CD4-positive, alpha-beta T cell treated with Interleukin-4 for 1 hour (primary cell): ENCODE measurements around the gene LMAN2L.
A peak's percentile ranks its signal among the peaks of the same experiment; 100 is the strongest.
"Not testable (repeated sequence)": the region's sequence is repeated elsewhere in the genome, so short reads cannot be mapped to it uniquely, and the experiment has no call there.

Experiments used
- DNase-seq, 2 donors: peaks; one replicate each; pipeline ENCODE4 v3.0.0-alpha.2; 2020 to 2022

LMAN2L gene

DNA sequence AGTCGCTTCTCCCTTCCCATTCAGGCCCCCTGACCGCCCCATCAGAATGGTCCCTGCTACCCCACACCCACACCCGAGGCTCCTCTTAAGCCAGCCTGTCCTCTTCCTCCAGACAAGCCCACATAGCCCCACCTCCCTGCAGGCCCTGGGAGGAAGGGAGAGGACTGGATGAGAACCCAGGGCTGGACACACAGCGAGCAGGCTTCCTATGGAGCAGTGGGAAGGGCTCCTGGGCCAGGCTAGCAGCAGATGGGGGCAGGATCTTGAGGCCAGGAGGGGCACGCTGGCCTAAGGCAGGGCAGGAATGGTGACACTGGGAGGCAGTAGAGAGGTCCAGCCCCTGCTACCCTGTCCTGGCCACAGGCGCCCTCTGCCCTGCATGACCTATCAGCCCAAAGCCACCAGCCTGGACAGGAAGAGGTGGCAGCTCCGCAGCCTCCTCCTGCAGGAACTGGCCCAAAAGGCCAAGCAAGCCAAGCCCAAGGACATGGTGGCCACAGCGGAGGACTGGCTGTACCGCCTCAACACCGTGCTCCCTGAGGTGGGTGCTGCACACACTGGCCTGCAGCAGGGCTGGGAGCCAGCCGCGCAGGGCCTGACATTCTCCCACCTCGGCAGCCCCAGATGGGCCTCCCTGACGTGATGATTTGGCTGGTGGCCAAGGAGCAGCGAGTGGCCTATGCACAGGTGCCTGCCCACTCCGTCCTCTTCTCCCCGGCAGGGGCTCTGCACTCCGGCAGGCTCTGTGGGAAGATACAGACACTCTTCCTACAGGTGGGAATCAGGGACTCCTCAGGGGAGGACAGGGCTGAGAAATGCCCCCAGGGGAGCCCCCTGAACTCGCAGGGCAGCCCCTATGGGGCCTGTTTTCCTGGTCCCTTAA is 54.0 kb downstream of the LMAN2L start:
- DNase-seq = no peak

DNA sequence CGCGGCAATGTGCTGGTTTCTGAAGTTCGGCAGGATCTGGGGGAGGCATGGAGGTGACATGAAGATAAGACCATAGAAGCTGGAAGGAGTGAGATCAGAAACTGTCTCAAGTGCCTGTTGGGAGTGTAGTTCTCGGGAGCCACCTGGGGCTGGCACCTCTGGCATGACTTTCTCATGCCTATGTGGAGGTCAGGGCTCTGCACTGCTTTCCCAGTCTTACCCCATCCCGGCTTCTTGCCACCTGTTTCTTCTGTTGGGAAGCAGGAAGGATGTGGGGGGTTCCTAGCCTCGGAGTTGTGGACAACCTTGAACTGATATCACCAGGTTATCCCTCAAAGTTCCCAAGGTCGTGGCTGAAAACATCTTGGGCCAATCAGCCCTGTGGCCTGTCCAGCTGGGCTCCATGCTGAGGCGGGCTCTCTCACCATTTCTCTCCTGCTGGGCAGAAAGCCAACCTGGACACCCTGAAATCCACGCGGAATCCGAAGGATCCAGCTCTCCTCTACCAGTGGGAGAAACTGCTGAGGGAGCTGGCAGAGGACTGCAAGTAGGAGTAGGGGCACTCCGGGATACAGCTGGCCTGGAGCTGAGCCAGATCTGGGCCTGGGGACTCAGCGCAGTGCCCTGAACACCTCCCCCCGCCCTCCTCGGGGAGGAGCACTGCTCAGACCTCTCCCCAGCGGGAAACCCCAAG is 54.8 kb downstream of the LMAN2L start:
- no peak for DNase-seq

DNA sequence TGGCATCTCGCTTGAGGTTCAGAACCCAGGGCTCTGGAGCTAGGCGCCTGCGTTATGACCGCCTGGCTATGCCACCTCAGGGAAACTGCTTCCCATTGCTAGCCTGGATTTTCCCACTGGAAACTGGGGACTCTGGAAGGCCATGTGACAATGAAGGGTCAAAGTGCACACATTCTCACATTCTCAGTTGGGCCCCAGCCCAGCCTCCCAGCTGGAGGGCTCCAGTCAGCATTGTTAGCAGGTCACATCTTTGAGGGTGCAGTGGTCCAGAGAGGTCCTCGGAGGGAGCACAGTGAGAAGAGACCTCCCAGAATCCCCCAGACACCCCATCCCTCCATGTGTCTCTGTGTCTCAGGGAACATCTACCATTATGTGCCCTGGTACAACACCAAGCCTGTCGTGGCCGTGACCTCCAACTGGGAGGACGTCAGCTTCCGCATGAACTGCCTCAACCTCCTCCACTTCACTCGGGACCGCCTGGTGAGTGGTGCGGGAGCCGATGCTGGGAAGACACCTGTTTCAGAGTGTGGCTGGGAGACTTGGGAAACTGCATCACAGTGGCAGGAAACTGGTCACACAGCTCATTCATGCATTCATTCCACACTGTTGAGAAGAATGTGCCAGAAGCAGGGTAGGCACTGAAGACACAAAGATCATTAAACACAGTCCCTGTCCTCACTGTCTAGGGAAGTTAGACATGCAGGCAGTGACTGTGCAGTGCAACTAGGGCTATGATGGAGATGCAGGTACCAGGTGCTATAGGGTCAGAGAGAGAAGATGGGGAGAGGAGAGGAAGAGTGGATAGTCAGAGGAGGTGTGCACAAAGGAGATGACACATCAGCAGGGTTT is 55.7 kb downstream of the LMAN2L start:
- DNase-seq = no peak

DNA sequence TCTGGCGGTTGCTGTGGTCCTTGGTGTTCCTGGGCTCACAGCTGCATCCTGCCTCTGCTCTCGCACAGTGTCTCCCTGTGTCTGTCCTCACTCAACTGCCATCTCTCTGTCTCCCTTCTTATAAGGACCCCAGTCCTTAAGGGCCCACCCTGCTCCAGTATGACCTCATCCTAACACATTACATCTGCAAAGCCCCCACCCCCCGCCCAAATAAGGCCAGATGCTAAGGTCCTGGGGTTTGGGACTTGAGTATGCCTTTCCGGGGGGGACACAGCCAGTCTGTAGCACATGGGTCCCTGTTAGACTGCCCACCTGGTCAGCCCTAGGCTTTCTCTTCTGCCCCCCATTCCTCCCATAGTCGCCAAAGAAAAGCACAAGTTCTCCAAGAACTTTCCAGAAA is 56.6 kb downstream of the LMAN2L start:
- DNase-seq = no peak

DNA sequence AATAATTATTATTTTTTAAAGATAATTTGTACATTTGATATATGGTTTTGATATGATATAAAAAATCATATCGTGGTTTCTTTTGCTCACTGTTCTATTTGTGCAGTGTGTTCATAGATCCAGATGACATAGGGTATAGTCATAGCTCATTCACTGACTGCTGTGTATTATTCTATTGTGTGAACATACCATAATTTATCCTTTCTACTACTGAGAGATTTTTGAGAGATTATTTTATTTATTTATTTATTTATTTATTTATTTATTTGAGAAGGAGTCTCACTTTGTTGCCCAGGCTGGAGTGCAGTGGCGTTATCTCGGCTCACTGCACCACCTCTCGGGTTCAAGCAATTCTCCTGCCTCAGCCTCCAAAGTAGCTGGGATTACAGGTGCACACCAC is 58.3 kb downstream of the LMAN2L start:
- no peak for DNase-seq

DNA sequence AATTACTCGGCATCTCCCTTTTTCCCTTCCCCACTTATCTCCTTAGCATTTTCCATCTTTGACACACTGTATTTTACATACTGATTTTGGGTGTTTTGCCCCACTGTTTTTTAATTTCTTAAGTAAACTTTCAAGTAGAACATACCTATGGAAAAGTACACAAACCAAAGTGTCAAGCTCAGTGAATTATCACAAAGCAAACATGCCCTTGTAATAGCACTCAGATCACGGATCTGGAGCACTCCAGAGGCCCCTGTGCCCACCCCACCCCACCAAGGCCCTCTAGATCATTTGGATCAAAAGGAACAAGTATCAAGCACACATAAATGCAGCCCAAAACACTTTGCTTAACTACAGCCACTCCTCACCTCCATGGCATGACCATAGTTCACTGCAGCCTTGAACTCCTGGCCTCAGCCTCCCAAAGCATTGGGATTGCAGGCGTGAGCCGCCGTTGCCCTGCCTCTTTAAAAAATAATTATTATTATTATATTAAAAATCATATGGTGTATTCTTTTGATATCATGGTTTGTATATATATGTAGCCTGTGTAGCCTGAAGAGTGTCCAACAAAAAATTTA is 59.2 kb downstream of the LMAN2L start:
- DNase-seq = no peak

DNA sequence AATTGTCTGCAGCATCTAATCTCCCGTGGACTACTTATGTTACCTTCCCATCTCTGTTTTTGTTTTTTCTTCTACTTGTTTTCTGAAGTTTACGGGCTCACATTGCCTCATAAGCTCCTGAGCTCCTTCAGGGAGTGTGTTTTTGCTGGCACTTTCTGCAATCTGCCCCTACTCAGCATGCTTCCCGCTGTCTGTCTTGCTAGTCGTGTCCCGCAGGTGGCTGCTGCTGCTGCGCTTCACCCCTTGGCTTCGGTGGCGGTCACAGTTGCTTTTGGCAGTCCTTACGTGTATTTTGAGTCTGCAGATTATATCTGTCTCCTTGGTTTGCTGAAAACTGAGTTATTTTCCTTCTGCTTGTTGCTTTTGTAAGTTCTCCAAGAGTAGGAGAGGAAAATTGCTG is 60.0 kb downstream of the LMAN2L start:
- no peak for DNase-seq

DNA sequence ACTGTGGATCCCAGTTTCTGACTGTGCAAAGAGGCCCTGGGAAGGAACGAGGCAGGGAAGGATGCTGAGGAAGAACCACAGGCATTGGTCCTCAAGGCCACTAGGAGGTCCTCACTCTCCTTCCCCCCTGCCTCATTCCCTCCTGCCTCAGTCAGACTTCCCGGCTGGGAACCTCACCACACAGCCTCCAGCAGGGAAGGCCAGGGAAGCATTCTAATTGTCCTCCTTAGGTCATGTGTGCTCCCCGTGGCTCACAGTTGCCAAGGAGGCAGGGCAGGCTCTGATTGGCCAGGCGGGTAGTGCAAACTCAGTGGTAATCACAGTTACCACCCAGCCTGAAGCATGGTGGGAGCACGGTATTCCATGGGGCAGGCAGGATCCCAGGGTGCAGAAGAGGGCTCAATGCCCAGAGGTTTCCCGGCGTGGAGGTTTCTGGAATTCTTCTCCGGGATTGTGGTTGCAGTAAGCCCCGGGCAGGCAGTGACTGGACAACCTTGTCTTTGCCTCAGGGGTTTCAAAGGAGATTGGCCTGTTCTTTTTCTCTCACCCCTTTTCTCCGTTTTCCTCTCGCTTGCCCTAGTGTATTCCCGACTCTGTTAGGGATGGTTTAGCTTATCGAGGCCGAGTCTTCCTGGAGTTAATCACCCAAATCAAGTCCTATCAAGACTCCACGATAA is 70.2 kb downstream of the LMAN2L start:
- DNase-seq = no peak

DNA sequence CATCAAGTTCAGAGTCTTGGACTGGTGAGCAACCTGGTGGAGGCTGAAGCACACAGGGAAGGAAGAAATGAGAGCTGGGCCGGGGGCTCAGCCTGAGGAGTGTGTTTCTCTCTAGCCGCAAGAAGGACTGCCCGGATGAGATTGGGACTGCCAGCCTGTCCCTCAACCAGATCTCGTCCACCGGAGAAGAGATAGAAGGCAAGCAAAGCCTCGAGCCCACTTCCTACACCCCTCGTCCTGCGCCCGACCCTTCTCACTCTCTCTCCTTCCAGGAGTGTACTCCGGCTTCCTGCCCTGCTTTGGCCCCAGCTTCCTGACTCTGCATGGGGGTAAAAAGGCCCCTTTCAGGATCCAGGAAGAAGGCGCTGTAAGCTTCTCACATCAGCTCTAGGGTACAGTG is 71.1 kb downstream of the LMAN2L start:
- DNase-seq = no peak

DNA sequence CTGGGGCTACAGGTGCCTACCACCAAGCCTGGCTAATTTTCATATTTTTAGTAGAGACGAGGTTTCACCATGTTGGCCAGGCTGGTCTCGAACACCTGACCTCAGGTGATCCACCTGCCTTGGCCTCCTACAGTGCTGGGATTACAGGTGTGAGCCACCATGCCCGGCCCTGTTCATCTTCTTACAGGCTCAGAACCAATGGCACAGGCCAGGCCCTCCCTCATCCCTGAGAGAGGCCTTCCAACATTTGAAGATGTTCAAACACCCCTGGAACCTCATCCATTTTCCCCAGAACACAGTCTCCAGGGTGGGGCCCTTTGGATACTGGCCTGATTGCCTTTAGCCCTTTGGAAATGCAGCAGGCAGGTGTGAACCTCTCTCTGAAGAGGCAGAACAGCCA is 74.1 kb downstream of the LMAN2L start:
- DNase-seq = not testable (repeated sequence)

DNA sequence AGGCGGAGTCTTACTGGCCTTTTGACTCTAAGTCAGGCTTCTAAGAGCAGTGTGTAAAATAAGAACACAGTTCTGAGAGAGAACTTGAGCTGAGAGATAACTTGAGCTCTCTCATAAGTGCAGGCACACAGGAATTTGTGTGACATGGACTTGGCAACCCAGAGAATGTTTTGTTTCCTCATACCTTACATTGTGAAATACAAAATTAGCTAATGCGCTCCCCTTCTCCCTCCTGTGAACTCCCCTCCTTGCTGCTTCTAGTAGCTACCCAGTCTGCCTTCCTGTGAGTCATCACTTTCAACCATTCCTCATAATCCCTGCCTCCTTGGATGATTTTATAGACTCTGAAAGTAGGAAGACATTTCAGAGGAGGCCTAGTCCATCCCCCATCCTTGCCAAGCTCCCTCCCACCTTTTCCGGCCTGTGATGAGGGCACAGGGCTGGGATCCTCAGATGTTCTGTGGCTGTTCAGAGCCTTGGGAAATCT is 74.7 kb downstream of the LMAN2L start:
- DNase-seq = peak in 1 of 2 donors; percentile 49

DNA sequence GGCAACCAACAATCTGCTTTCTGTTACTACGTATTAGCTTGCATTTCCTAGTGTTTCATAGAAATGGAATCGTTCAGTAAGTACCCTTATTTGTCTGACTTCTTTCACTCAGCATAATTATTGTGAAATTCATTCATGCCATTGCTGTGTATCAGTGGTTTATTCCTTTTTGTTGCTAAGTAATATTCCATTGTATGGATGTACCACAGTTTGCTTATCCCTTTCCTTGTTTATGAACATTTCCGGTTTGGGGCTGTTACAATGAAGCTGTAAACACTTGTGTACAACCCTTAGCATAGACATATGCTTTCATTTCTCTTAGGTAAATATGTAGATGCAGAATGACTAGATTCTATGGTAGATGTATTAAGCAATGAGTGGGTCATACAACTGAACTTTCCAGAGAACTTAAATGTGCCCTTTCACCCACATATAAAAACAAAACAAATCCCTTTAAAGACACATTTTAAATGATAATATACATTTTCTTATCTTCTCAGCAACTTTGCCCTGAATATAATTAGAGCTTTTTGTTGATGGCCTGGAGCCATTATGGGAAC is 75.4 kb downstream of the LMAN2L start:
- DNase-seq = no peak

DNA sequence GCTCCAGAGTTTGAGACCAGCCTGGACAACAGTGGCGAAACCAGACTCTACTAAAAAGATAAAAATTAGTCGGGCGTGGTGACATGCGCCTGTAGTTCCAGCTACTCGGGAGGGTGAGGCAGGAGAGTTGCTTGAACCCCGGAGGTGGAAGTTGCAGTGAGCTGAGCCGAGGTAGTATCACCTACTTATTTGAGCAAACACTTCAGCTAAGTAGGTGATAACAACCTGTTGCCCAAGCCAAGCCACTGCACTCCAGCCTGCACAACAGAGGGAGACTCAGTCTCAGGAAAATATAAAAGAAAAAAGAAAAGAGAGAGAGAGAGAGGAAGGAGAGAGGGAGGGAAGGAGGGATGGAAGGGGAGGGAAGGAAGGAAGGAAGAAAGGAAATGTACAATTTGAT is 76.0 kb downstream of the LMAN2L start:
- no peak for DNase-seq

DNA sequence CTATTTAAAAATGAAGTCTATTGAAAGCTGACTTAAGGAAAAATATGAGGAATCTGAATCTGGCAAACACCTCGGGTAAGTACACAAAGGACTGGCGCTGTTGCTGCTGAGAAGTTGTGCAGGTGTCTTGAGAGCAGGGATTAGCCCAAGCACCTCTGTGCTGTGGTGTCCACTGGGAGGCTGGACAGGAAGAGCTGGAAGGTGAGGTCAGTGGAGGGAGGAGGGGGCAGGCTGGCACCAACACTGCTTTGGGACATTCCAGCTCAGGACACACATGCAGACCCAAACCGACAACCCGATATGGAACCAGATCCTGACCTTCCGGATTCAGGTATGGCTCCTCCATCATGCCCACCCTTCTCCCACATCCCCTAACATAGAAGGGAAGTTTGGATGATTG is 76.7 kb downstream of the LMAN2L start:
- no peak for DNase-seq

DNA sequence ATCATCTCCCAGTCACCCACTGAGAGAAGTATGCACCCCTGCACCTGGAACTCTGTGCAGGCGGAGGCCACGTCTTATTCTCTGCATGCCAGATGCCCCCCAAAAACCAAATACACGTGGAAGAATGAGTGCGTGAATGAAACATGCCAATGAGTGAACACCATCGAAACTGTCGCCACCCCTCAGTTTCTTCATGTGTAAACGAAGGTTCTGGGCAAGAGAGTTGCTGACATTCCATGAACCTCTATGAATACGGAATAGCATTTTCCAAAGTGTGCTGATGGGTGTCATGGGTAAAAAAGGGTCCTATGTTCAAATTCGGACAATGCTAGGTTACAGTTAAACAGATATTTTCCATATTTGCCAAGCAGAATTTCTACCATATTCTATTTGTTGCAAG is 77.5 kb downstream of the LMAN2L start:
- no peak for DNase-seq

DNA sequence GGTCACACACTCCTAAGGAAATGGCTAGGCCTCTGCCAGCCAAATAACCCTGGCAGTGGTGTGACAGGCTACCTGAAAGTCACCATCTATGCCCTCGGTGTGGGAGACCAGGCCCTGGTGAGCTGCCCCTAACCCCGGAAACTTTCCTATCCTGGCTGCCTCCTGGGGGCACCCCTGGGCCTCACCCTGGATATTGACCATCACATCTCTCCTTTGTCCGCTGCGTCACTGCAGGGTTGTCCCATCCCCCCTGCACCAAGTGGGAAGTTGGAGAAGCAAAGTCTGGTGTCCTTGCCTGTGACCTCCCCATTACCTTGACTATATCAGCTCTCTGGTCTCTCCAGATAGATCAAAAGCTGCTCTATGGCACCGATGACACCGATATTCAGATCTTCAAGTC is 78.5 kb downstream of the LMAN2L start:
- DNase-seq = no peak

DNA sequence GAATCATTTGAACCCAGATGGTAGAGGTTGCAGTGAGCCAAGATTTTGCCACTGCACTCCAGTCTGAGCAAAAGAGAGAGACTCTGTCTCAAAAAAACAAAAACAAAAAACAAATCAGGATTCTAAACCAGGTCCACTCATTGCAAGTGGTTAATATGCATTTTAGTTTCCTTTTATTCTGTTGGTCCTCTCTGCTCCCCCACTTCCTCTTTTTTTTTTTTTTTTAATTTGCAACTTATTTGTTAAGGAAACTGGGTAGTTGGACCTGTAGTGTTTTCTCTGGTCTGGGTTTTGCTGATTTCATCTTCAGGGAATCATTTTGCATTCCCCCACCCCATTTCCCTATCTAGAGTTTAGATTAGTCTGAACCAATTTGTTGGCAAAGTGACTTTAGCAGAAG is 83.3 kb downstream of the LMAN2L start:
- DNase-seq = no peak
